ENCODE data around the gene GPC6.
A peak's percentile ranks its signal among the peaks of the same experiment; 100 is the strongest.

GPC6 gene

GRCh38 chr13:94353167-94353710 is 1126.6 kb downstream of the GPC6 start:
- H3K9me2 ChIP-seq (replicated peaks; ENCODE audit: insufficient read depth, low read length) = no peaks in the 10 kb centered on the region
- DNase-seq = no peak
- TF ChIP-seq EZH2phosphoT487 (IDR thresholded peaks at IDR 0.05; ENCODE audit: low read length) (no peak), EZH2 (optimal IDR thresholded peaks at IDR 0.05; ENCODE audit: low read depth, low read length) (no peak)
- TF ChIP-seq, protein P1, sequence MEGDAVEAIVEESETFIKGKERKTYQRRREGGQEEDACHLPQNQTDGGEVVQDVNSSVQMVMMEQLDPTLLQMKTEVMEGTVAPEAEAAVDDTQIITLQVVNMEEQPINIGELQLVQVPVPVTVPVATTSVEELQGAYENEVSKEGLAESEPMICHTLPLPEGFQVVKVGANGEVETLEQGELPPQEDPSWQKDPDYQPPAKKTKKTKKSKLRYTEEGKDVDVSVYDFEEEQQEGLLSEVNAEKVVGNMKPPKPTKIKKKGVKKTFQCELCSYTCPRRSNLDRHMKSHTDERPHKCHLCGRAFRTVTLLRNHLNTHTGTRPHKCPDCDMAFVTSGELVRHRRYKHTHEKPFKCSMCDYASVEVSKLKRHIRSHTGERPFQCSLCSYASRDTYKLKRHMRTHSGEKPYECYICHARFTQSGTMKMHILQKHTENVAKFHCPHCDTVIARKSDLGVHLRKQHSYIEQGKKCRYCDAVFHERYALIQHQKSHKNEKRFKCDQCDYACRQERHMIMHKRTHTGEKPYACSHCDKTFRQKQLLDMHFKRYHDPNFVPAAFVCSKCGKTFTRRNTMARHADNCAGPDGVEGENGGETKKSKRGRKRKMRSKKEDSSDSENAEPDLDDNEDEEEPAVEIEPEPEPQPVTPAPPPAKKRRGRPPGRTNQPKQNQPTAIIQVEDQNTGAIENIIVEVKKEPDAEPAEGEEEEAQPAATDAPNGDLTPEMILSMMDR (IDR thresholded peaks at IDR 0.05; ENCODE audit: low read length) = no peak
- no peak overlapping the region for H3K9ac ChIP-seq (ENCODE audit: low read length)
- no peak overlapping the region for H3K4me3 ChIP-seq (ENCODE audit: low read length)
- H3K4me1 ChIP-seq (ENCODE audit: low read length) = no peaks in the 10 kb centered on the region
- H3K36me3 ChIP-seq (replicated peaks; ENCODE audit: insufficient read depth, low read length) = no peaks in the 10 kb centered on the region
- no peak overlapping the region for H2AFZ ChIP-seq (ENCODE audit: low read length)
- H4K20me1 ChIP-seq (ENCODE audit: insufficient read depth, low read length) = no peaks in the 10 kb centered on the region
- H3K27ac ChIP-seq (ENCODE audit: low read length) = no peak overlapping the region
- no peaks in the 10 kb centered on the region for H3F3A ChIP-seq (ENCODE audit: insufficient read depth, low read length)
- no peak overlapping the region for H3K4me2 ChIP-seq (ENCODE audit: low read depth, low read length)
- H3K9me3 ChIP-seq (replicated peaks; ENCODE audit: insufficient read depth, low read length) = no peaks in the 10 kb centered on the region
- H3K27me3 ChIP-seq (replicated peaks; ENCODE audit: insufficient read depth, low read length) = no peaks in the 10 kb centered on the region
- H3K79me2 ChIP-seq (ENCODE audit: low read length) = no peaks in the 10 kb centered on the region

DNA sequence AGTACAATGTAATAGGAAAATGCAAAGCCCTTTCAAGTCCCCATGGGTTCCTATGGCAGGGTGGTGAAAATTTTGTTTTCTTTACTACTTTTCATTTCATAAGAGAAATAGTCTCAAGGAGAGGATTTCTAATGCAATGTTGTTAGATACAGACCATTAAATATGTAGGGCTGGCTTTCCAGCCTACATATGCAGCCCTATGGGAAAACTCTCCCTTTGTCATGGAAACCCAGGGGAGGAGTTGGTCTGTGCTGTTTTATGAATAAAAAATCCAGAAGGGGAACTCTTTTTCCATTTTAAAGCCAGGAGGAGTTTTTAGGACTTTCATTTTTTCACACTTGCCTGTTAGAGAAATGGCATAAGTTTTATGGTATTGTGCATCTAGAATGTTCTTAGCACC is 1133.3 kb downstream of the GPC6 start:
- no peaks in the 10 kb centered on the region for H3K27me3 ChIP-seq (replicated peaks; ENCODE audit: insufficient read depth, low read length)
- no peak overlapping the region for H3K4me3 ChIP-seq (ENCODE audit: low read length)
- no peak for TF ChIP-seq EZH2phosphoT487 (IDR thresholded peaks at IDR 0.05; ENCODE audit: low read length)
- TF ChIP-seq EZH2 (optimal IDR thresholded peaks at IDR 0.05; ENCODE audit: low read depth, low read length) = no peak
- TF ChIP-seq, protein P1 (IDR thresholded peaks at IDR 0.05; ENCODE audit: low read length) = no peak
- no peaks in the 10 kb centered on the region for H3K9me2 ChIP-seq (replicated peaks; ENCODE audit: insufficient read depth, low read length)
- H3K9me3 ChIP-seq (replicated peaks; ENCODE audit: insufficient read depth, low read length) = no peaks in the 10 kb centered on the region
- H3F3A ChIP-seq (ENCODE audit: insufficient read depth, low read length) = no peaks in the 10 kb centered on the region
- no peak overlapping the region for H3K9ac ChIP-seq (ENCODE audit: low read length)
- no peak overlapping the region for H2AFZ ChIP-seq (ENCODE audit: low read length)
- H3K36me3 ChIP-seq (replicated peaks; ENCODE audit: insufficient read depth, low read length) = no peaks in the 10 kb centered on the region
- H3K27ac ChIP-seq (ENCODE audit: low read length) = no peak overlapping the region
- H3K4me2 ChIP-seq (ENCODE audit: low read depth, low read length) = no peak overlapping the region
- H4K20me1 ChIP-seq (ENCODE audit: insufficient read depth, low read length) = no peaks in the 10 kb centered on the region
- no peaks in the 10 kb centered on the region for H3K79me2 ChIP-seq (ENCODE audit: low read length)
- no peak for DNase-seq
- H3K4me1 ChIP-seq (ENCODE audit: low read length) = no peaks in the 10 kb centered on the region

DNA sequence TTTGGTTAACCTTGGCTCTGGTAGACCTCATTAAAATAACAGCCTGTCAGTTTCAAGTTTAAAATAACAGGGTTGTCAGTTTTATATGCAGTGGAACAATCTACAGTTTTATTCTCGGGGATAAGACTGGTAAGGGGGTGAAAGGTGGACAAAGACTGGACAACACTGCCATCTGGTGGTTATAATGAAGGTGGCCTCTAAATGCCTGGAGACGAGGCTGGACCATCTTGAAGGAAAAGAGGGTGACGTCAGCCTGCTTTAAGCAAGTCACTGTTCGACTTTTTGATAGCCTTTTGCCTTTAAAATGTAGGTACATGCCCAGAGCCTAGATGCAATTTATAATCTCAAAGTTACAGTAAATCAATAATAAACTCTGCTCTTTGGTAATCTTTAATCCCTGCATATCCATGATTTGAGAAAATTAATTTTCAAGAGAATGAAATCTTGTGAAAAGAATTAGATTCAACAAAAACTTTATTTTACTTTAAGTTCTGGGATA is 1135.9 kb downstream of the GPC6 start:
- H3K79me2 ChIP-seq (ENCODE audit: low read length) = no peaks in the 10 kb centered on the region
- no peaks in the 10 kb centered on the region for H3K4me1 ChIP-seq (ENCODE audit: low read length)
- no peaks in the 10 kb centered on the region for H3K9me3 ChIP-seq (replicated peaks; ENCODE audit: insufficient read depth, low read length)
- TF ChIP-seq EZH2 (optimal IDR thresholded peaks at IDR 0.05; ENCODE audit: low read depth, low read length) = no peak
- no peak for TF ChIP-seq EZH2phosphoT487 (IDR thresholded peaks at IDR 0.05; ENCODE audit: low read length)
- TF ChIP-seq, protein P1 (IDR thresholded peaks at IDR 0.05; ENCODE audit: low read length) = peak; percentile 84
- DNase-seq = peak; percentile 78
- no peaks in the 10 kb centered on the region for H4K20me1 ChIP-seq (ENCODE audit: insufficient read depth, low read length)
- no peaks in the 10 kb centered on the region for H3F3A ChIP-seq (ENCODE audit: insufficient read depth, low read length)
- H3K4me3 ChIP-seq (ENCODE audit: low read length) = no peak overlapping the region
- H3K4me2 ChIP-seq (ENCODE audit: low read depth, low read length) = no peak overlapping the region
- H2AFZ ChIP-seq (ENCODE audit: low read length) = no peak overlapping the region
- 0 out of 2 replicates have a peak overlapping the region, but pooled peaks have one; percentile 8 for H3K9ac ChIP-seq (ENCODE audit: low read length)
- H3K36me3 ChIP-seq (replicated peaks; ENCODE audit: insufficient read depth, low read length) = no peaks in the 10 kb centered on the region
- H3K9me2 ChIP-seq (replicated peaks; ENCODE audit: insufficient read depth, low read length) = no peaks in the 10 kb centered on the region
- no peak overlapping the region for H3K27ac ChIP-seq (ENCODE audit: low read length)
- H3K27me3 ChIP-seq (replicated peaks; ENCODE audit: insufficient read depth, low read length) = no peaks in the 10 kb centered on the region
